ENCODE measurements around the gene RAB20.
"Not testable (repeated sequence)": the region's sequence is repeated elsewhere in the genome, so short reads cannot be mapped to it uniquely, and the experiment has no call there.

The RAB20 gene

GRCh38 chr13:110552767-110553166 lies 8.8 kb downstream of the RAB20 start:
- DNase-seq: no peak

GRCh38 chr13:110551284-110551683 lies 10.2 kb downstream of the RAB20 start:
- no peak for DNase-seq

GRCh38 chr13:110549795-110550160 lies 11.7 kb downstream of the RAB20 start:
- DNase-seq: no peak

GRCh38 chr13:110548891-110549794 lies 12.4 kb downstream of the RAB20 start:
- no peak for DNase-seq

GRCh38 chr13:110546926-110547325 lies 14.6 kb downstream of the RAB20 start:
- DNase-seq: no peak

GRCh38 chr13:110546378-110546777 lies 15.1 kb downstream of the RAB20 start:
- no peak for DNase-seq

- no peak for DNase-seq
Measured at GRCh38 chr13:110542169-110542796, 19.2 kb downstream of the RAB20 start.

GRCh38 chr13:110541526-110541920 lies 20.0 kb downstream of the RAB20 start:
- no peak for DNase-seq

- no peak for DNase-seq
Measured at GRCh38 chr13:110540871-110541525, 20.5 kb downstream of the RAB20 start.

GRCh38 chr13:110539894-110540293 lies 21.6 kb downstream of the RAB20 start:
- DNase-seq: no peak

GRCh38 chr13:110538632-110539031 lies 22.9 kb downstream of the RAB20 start:
- no peak for DNase-seq

- DNase-seq: no peak
Measured at GRCh38 chr13:110536006-110536693, 25.4 kb downstream of the RAB20 start.

- DNase-seq: no peak
Measured at GRCh38 chr13:110535526-110535925, 26.0 kb downstream of the RAB20 start.

GRCh38 chr13:110533771-110534670 lies 27.5 kb downstream of the RAB20 start:
- DNase-seq: no peak

GRCh38 chr13:110532258-110532657 lies 29.3 kb downstream of the RAB20 start:
- DNase-seq: not testable (repeated sequence)

GRCh38 chr13:110531671-110532083 lies 29.8 kb downstream of the RAB20 start:
- DNase-seq: no peak

GRCh38 chr13:110531100-110531499 lies 30.4 kb downstream of the RAB20 start:
- no peak for DNase-seq

- DNase-seq: no peak
Measured at GRCh38 chr13:110529522-110530311, 31.8 kb downstream of the RAB20 start.

GRCh38 chr13:110528911-110529310 lies 32.6 kb downstream of the RAB20 start:
- DNase-seq: no peak

- no peak for DNase-seq
Measured at GRCh38 chr13:110528371-110528770, 33.2 kb downstream of the RAB20 start.

Data from NCI-H1417 treated with DMSO at 0.1 percent for 48 hours (cell line).